GM06990 (cell line): ENCODE measurements around the gene DRD4.

Experiments
- DNase-seq: peaks from one replicate; pipeline ENCODE4 v3.0.0-alpha.2; 2011; ENCODE audit not compliant: insufficient read length; ENCODE audit errors: extremely low read depth
- H3K27me3 ChIP-seq: replicated peaks from 2 replicates; pipeline ENCODE4 v1.6.0; 2011; ENCODE audit warnings: low read length; ENCODE audit not compliant: control insufficient read depth, insufficient read depth
- H3K36me3 ChIP-seq: 2 replicates; pipeline ENCODE4 v1.5.1; 2011; ENCODE audit warnings: low read length; ENCODE audit not compliant: control insufficient read depth, insufficient read depth
- H3K4me3 ChIP-seq: replicated peaks from 2 replicates; pipeline ENCODE4 v1.5.1; 2011; ENCODE audit warnings: low read depth, mild to moderate bottlenecking, control low read depth, low read length
- TF ChIP-seq, protein P1 (sequence below): IDR thresholded peaks from 2 replicates; pipeline ENCODE4 v1.5.1; 2011; ENCODE audit warnings: low read length, control low read depth, mild to moderate bottlenecking, inconsistent platforms; ENCODE audit not compliant: insufficient read depth, poor library complexity, severe bottlenecking

Gene DRD4

DNA sequence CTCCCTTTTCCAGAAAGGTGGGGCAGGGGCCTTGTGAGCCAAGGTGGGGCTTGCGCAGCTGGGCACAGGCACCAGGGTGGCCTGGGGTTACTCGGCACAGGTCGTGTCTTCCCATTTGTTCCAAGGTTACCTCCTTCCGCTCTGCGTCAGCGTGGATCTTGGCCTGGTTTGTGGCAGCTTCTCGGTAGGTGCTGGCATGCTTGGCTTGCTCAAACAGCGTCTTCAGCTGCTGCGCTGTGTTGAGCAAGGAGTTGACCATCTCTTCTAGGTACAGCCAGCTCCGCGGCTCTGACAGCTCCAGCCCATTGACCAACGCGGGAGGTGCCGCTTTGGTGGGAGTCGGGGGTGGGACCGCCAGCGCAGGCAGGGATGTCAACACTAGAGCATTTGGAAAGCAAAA lies 37.3 kb downstream of the DRD4 start:
- Histone ChIP-seq H3K36me3 (peaks cover 4% of the 10 kb centered on the region), H3K4me3 (no peak overlapping the region), H3K27me3 (no peaks in the 10 kb centered on the region)
- TF ChIP-seq, protein P1, sequence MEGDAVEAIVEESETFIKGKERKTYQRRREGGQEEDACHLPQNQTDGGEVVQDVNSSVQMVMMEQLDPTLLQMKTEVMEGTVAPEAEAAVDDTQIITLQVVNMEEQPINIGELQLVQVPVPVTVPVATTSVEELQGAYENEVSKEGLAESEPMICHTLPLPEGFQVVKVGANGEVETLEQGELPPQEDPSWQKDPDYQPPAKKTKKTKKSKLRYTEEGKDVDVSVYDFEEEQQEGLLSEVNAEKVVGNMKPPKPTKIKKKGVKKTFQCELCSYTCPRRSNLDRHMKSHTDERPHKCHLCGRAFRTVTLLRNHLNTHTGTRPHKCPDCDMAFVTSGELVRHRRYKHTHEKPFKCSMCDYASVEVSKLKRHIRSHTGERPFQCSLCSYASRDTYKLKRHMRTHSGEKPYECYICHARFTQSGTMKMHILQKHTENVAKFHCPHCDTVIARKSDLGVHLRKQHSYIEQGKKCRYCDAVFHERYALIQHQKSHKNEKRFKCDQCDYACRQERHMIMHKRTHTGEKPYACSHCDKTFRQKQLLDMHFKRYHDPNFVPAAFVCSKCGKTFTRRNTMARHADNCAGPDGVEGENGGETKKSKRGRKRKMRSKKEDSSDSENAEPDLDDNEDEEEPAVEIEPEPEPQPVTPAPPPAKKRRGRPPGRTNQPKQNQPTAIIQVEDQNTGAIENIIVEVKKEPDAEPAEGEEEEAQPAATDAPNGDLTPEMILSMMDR, result no peak
- DNase-seq, result no peak

DNA sequence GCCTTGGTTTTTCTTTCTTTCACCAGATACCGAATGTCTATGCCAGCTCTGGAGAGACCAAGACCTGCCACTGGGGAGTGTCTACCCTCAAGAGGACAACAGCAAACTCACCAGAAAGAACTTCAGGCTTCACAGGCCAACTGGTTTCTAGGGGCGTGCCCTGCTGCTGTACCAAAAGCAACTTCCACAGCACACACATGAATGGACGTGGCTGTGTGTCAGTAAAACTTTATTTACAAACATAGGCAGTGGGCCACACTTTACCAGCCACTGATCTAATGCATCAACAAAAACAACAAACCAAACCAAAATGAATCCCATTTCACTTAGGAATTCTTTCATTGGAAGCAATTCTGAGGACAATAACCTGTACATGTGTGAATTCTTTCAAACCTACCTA lies 41.2 kb downstream of the DRD4 start:
- TF ChIP-seq, protein P1, result no peak
- Histone ChIP-seq H3K4me3 (no peak overlapping the region), H3K36me3 (peaks cover 10% of the 10 kb centered on the region), H3K27me3 (no peaks in the 10 kb centered on the region)
- DNase-seq, result no peak

DNA sequence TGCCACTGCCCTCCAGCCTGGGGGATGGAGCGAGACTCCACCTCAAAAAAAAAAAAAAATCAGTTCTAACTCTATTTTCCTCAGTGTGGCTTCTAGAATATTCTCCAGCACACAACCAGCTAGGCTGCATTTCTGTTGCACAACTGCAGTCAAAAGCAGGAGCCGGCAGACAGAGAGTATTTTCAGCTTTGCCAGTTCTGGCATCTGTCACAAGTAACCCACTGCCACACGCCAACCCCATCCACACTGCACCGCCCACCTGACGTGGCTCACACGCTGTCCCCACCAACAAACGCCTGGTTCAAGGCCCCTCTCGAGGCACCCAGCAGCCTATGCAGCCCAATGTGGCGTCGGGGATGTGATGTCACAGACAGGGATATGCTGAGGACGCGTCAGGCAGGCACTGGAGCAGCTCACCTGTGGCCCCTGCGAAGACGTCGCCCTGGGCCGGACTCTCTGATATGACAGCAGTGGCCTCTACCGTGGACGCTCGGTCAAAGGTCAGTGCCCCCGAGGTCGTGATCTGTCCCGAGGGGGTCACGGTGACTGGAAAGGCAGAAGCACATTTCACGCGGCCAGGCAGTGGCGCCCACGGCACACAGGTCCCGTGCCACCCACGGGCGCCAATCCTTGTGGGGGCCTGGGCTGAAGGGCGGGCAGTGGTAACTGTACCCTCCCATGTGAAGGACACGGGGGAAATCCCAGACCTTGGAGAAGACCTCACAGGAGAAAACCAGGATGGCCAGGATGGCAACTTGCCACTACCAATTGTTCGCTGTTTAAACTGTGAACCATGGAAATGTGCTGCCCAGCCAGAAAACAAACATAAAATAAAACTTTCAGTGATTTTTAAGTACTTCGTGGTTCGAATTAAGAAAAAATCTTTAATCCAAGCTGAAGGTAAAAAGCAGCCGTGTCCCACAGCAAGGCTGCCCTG lies 42.5 kb downstream of the DRD4 start:
- TF ChIP-seq, protein P1, result no peak
- Histone ChIP-seq H3K27me3 (no peaks in the 10 kb centered on the region), H3K4me3 (no peak overlapping the region), H3K36me3 (peaks cover 6% of the 10 kb centered on the region)
- DNase-seq, result no peak

DNA sequence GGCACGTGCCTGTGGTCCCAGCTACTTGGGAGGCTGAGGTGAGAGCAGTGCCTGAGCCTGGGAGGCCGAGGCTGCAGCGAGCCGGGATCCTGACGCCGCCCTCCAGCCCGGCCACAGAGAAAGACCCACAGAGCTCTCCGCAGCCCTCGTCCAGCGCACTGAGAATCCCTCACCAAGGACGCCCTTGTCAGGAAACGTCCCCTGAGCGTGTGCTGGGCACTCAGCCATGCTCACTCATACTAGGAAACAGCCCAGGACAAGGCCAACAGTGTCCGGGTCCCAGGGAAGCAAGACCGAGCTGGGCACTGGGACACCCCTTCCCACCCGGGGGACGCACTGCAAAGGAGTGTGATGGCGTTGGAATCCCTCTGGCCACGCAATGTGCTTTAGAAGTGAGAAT lies 43.4 kb downstream of the DRD4 start:
- Histone ChIP-seq H3K4me3 (no peak overlapping the region), H3K36me3 (peaks cover 8% of the 10 kb centered on the region), H3K27me3 (no peaks in the 10 kb centered on the region)
- no peak for DNase-seq
- TF ChIP-seq, protein P1, result no peak

DNA sequence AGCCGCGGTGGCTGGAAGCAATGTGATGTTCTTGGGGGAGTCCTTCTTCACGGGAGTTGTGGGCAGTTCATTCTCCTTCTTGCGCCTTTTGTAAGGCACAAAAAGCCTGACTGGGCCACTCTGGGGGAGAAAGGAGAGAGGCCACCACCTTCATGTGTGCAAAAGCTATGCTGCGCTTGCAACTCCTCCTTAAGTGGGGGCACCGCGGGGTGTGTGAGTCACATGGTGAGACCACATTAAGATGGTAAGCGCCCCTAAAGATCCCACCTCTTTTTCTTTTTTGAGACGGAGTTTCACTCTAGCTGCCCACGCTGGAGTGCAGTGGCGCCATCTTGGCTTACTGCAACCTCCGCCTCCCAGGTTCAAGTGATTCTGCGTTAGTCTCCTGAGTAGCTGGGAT lies 43.9 kb downstream of the DRD4 start:
- H3K27me3 ChIP-seq, result no peaks in the 10 kb centered on the region
- TF ChIP-seq, protein P1, result no peak
- peaks cover 8% of the 10 kb centered on the region for H3K36me3 ChIP-seq
- H3K4me3 ChIP-seq, result no peak overlapping the region
- DNase-seq, result no peak
